Activated CD8-positive, alpha-beta memory T cell treated with anti-CD3 and anti-CD28 coated beads, Interleukin-2, amount 10 ng/mL, durations not matched to agents 7 days and 5 days (primary cell): ENCODE measurements around the gene BCL2L15. TPM values are rescaled to one million over a fixed set of nuclear protein-coding genes. Genes with fewer than 3 reads are reported as not detected.

ENCODE experiments used
- ATAC-seq: fragments of 150-1000 bp; cut with Tn5 transposase; one replicate; pipeline ENCODE4 v1.10.0; 2021; ENCODE audit warnings: moderate library complexity
- CTCF ChIA-PET: fragments of 350-600 bp; sonication (Branson Sonifier 250); formaldehyde crosslinking; loops from one replicate; lab custom pipeline; 2021; ENCODE audit warnings: antibody characterized with exemption; lab: Charles Lee
- DNase-seq: peaks from one replicate; pipeline ENCODE4 v3.0.0-alpha.2; 2020
- H3K27ac Mint-ChIP-seq: one replicate; pipeline ENCODE4 v1.8.0; 2021; ENCODE audit warnings: mild to moderate bottlenecking, mixed read lengths
- H3K27me3 Mint-ChIP-seq: one replicate; pipeline ENCODE4 v1.8.0; 2021; ENCODE audit warnings: mixed read lengths
- H3K36me3 Mint-ChIP-seq: one replicate; pipeline ENCODE4 v1.8.0; 2021; ENCODE audit warnings: mild to moderate bottlenecking, mixed read lengths
- H3K4me1 Mint-ChIP-seq: one replicate; pipeline ENCODE4 v1.8.0; 2021; ENCODE audit warnings: mixed read lengths
- H3K4me3 Mint-ChIP-seq: one replicate; pipeline ENCODE4 v1.8.0; 2021; ENCODE audit warnings: mild to moderate bottlenecking, moderate library complexity, mixed read lengths
- H3K9me3 Mint-ChIP-seq: one replicate; pipeline ENCODE4 v1.8.0; 2022; ENCODE audit warnings: low read depth, mixed read lengths
- total RNA-seq, 2 experiments: library from RNA; stranded (reverse); gene quantifications; one replicate each; pipeline ENCODE4 v1.2.3, GENCODE V29; 2021

BCL2L15 gene
- total RNA-seq, 2 experiments from 2014 or later, result 1.2 to 2.1 TPM

DNA sequence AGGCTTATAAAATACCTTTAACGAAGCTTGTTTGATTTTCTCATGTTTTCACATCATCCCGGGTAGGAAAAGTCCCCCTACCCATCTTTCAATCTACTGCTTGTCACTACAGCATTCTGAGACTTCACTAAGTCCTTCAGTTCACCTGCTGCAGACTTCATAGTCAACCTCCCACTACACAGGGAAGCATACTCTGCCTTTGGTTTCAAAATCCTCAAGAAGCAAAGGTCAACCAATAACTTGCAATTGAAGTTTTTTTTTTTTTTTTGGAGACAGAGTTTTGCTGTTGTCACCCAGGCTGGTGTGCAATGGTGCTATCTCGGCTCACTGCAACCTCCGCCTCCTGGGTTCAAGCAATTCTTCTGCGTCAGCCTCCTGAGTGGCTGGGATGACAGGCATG, 11.2 kb downstream of the BCL2L15 start:
- no peak for DNase-seq
- H3K4me3 Mint-ChIP-seq, result no peak overlapping the region
- peaks cover 79% of the 10 kb centered on the region for H3K4me1 Mint-ChIP-seq
- no peaks in the 10 kb centered on the region for H3K9me3 Mint-ChIP-seq
- no peak for ATAC-seq
- peaks cover 13% of the 10 kb centered on the region for H3K36me3 Mint-ChIP-seq
- H3K27ac Mint-ChIP-seq, result no peak overlapping the region
- CTCF ChIA-PET, result interaction anchor here (0.9 to 3.4 kb wide), 5 partner anchors 10 to 54 kb away, joined by 3 to 17 read pairs (median 6); partner anchors contain the start of genes AP4B1 and HIPK1
- H3K27me3 Mint-ChIP-seq, result no peaks in the 10 kb centered on the region

DNA sequence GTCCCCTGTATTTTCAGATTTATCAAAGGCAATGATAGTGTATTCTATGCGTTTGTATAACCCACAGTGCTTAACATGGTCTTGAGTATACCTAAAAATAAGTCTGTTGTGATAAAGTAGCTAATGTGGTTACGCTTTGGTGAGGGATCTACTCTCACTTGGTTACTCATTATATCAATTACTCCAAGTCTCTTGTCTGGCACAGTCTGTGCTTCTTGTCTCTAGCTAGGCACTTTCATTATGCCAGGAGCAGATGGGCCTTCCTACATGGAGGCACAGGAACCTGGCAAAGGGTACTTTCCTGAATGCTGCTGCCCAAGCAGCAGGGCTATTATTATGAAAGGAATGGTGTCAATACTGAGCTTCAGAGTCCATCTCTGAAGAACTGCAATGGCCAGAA, 11.7 kb downstream of the BCL2L15 start:
- H3K27me3 Mint-ChIP-seq, result no peaks in the 10 kb centered on the region
- peaks cover 15% of the 10 kb centered on the region for H3K36me3 Mint-ChIP-seq
- H3K4me1 Mint-ChIP-seq, result peaks cover 74% of the 10 kb centered on the region
- CTCF ChIA-PET, result interaction anchor here (0.9 to 3.4 kb wide), 6 partner anchors 10 to 54 kb away, joined by 3 to 17 read pairs (median 5); partner anchors contain the start of genes AP4B1 and HIPK1
- no peak overlapping the region for H3K4me3 Mint-ChIP-seq
- no peak for DNase-seq
- no peaks in the 10 kb centered on the region for H3K9me3 Mint-ChIP-seq
- H3K27ac Mint-ChIP-seq, result peak overlapping the region; percentile 87
- ATAC-seq, result no peak

DNA sequence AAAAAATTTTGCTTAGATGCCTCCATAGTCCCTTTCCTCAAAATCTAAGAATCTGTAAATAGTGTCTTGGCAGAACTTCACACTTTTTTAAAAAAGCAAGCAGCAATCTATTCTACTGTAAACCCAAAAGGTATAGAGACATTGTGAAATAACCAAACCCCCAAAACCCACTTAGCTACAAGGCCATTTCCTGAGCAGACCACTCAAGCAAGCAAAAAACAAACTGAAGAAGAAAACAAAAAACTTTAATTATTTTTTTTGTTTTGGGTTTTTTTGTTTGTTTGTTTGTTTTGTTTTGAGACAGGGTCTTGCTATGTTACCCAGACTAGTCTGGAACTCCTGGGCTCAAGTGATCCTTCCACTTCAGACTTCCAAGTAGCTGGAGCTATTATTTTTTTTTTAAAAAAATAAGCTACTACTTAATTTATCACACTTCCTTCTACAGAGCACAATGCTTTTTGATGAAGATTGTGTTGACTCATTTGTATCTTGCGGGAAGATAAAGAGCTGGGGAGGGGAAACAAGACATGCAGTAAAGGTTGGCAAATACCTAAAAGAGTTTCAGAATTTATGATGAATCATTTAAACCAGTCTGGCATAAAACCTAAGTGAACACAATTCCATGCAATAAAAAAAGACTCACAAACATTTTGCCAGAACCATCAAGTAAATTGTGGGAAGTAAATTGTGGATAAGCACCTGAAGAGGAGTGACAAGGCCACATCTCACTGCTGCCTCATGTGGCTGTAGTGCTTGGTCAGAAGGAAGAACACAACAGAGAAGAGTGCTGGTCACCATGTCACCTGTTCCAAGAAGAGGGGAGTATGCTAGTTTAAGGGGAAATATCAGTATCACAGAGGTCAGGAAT, 13.1 kb downstream of the BCL2L15 start:
- CTCF ChIA-PET, result interaction anchor here (0.8 to 3.4 kb wide), 5 partner anchors 15 to 88 kb away, joined by 3 to 17 read pairs (median 7); partner anchors contain the start of genes AP4B1 and HIPK1
- ATAC-seq, result peak; percentile 46
- DNase-seq, result peak; percentile 66
- Mint-ChIP-seq H3K27me3 (no peaks in the 10 kb centered on the region), H3K36me3 (peaks cover 19% of the 10 kb centered on the region), H3K4me3 (peak overlapping the region; percentile 65), H3K4me1 (peaks cover 62% of the 10 kb centered on the region), H3K27ac (peak overlapping the region; percentile 87), H3K9me3 (no peaks in the 10 kb centered on the region)

DNA sequence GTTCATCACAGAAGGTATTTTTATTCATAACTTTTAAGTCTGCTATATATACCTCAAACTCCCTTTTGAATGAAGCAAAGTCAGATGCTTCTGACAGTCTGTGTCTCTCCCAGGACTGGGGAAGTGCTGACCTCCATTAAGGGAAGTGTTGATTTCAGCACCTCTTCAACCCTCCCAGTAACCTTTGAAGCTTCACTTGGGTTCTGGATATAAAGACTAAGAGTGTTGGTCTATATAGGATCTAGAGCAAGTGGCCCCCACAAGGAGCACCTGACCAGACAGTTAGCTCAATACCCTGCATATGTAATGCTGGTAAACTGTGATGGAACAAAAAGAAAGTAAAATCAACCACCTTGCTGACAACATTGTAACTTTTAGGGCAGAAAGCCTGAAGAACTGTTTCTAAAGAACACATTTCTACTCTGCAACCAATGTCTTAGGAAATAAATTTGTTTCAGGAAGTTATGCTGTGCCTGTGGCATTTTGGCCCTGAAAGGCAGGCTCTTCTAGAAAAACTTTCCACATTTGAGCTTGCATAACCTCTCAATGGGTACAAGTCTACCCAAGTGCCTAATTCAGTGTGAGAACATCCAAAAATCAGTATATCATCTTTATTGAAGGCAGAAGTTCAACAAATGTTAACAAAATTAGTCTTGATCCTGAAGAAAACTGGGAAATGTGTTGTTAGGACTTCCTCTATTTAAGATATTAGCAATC, 15.0 kb downstream of the BCL2L15 start:
- peak overlapping the region; percentile 99 for H3K27ac Mint-ChIP-seq
- H3K4me3 Mint-ChIP-seq, result peak overlapping the region; percentile 86
- no peaks in the 10 kb centered on the region for H3K27me3 Mint-ChIP-seq
- ATAC-seq (peak; percentile 32), DNase-seq (peak; percentile 57)
- CTCF ChIA-PET, result interaction anchor here (0.9 to 1.2 kb wide), 4 partner anchors 9 to 90 kb away, joined by 3 to 5 read pairs (median 3); no protein-coding TSS in a partner anchor
- peaks cover 63% of the 10 kb centered on the region for H3K4me1 Mint-ChIP-seq
- H3K36me3 Mint-ChIP-seq, result peaks cover 33% of the 10 kb centered on the region
- no peaks in the 10 kb centered on the region for H3K9me3 Mint-ChIP-seq

DNA sequence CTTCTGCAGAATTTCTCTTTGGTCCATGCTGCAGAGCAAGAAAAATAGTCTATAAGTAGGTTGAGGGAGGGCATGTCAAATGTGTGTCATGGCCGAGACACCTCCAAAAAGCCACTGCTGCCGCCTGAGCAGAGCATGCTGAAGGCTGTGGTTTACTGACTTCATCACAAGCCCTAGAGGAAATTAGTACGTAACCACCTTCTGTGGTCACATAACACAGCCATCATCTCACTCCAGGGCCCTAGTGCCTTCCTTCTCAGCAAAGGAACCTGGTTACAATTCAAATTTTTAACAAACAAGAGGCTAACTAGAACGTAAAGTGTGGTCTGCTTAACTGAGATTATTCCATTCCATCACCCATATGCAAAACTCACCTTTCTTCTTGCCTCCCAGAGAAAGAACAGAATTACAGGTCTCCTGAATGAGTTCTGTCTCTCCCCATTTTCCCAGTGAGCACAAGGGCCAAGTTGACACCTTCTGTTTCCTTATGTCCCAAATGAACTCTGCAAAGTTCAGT, 15.7 kb downstream of the BCL2L15 start, which contains the start of gene PTPN22:
PTPN22 (minus strand) TSS at position 116 of the 517 bp plus-strand sequence.
- Mint-ChIP-seq H3K4me3 (peak within 1 kb of the TSS; percentile 86), H3K36me3 (peaks cover 36% of the 10 kb centered on the region), H3K27me3 (no peaks in the 10 kb centered on the region), H3K9me3 (no peaks in the 10 kb centered on the region), H3K4me1 (peaks cover 65% of the 10 kb centered on the region), H3K27ac (peak within 1 kb of the TSS; percentile 99)
- CTCF ChIA-PET, result interaction anchor here (0.9 to 1.2 kb wide), 3 partner anchors 10 to 90 kb away, joined by 3 to 5 read pairs (median 3); no protein-coding TSS in a partner anchor
- ATAC-seq (peak; percentile 79), DNase-seq (peak; percentile 94)

DNA sequence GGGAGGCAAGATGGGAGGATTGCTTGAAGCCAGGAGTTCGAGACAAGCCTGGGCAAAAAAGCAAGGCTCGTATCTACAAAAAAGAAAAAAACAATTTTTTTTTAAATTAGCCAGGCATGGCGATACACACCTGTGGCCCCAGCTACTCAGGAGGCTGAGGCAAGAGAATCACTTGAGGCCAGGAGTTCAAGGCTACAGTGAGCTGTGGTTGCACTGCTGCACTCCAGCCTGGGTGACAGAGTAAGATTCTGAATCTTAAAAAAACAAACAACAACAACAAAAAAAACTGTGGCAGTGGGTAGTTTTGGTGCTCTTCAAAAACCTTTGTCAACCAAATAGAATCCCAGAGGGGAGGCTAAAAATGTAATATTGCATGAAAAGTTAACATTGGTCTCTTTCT, 16.6 kb downstream of the BCL2L15 start:
- H3K4me3 Mint-ChIP-seq, result peak overlapping the region; percentile 86
- peaks cover 63% of the 10 kb centered on the region for H3K4me1 Mint-ChIP-seq
- no peak for ATAC-seq
- H3K27me3 Mint-ChIP-seq, result no peaks in the 10 kb centered on the region
- DNase-seq, result peak; percentile 54
- CTCF ChIA-PET, result interaction anchor here (0.7 to 6.0 kb wide), 12 partner anchors 9 to 87 kb away, joined by 3 to 36 read pairs (median 7); partner anchors contain the start of genes AP4B1, DCLRE1B and HIPK1
- H3K9me3 Mint-ChIP-seq, result no peaks in the 10 kb centered on the region
- peaks cover 39% of the 10 kb centered on the region for H3K36me3 Mint-ChIP-seq
- peak overlapping the region; percentile 99 for H3K27ac Mint-ChIP-seq

DNA sequence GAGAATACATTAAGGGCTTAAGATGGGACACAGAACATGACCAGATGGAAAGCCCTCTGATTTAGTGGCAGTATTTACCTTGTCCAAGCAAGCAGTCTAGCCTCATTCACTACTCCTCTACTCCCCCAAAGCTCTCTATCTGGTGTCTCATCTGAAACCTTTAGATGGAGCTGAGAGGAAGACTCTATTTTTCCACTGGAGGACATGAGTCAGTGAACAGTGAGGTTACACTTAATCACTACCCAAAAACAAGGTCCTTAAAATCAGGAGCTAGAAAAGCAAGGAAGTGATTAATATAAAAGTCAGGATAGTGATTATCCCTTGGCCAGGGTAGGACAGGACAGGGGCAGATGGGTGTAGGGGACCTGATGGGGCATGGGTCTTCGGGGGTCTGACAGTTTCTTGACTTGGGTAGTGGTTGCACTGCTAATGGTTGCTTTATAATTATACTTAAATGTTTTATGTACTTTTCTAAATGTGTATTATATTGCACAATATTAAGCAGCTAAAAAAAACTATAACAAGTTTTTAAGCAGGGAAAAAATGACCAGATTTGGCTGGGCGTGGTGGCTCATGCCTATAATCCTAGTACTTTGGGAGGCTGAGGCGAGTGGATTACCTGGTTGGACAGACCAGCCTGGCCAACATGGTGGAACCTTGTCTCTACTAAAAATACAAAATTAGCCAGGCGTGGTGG, 18.8 kb downstream of the BCL2L15 start:
- DNase-seq, result no peak
- Mint-ChIP-seq H3K4me1 (peaks cover 57% of the 10 kb centered on the region), H3K9me3 (no peaks in the 10 kb centered on the region), H3K27ac (peak overlapping the region; percentile 99), H3K4me3 (peak overlapping the region; percentile 86), H3K27me3 (no peaks in the 10 kb centered on the region), H3K36me3 (peaks cover 55% of the 10 kb centered on the region)
- ATAC-seq, result peak; percentile 18
- CTCF ChIA-PET, result interaction anchor here (1.1 to 6.0 kb wide), 14 partner anchors 8 to 95 kb away, joined by 3 to 36 read pairs (median 7); partner anchors contain the start of genes AP4B1, DCLRE1B and HIPK1

DNA sequence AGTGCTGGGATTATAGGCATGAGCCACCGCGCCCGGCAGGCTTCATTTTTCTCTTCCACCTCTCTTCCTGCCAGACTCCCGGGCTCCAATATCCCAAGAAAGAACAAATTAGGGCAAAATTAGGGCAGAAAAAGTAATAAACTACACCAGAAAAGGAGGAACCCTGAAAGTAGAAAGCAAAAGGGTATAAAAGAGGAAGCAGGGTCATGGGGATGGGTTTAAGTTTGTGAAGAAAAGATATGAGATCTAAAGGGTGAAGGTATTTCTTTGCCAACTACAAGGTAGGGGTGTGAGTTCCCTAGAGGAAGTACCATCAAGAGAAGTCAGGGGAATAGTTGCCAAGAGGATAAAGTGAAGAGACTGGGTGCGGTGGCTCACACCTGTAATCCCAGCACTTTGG, 25.7 kb downstream of the BCL2L15 start:
- ATAC-seq (no peak), DNase-seq (no peak)
- H3K4me3 Mint-ChIP-seq, result no peak overlapping the region
- peaks cover 62% of the 10 kb centered on the region for H3K36me3 Mint-ChIP-seq
- peak overlapping the region; percentile 37 for H3K27ac Mint-ChIP-seq
- peaks cover 52% of the 10 kb centered on the region for H3K4me1 Mint-ChIP-seq
- H3K9me3 Mint-ChIP-seq, result no peaks in the 10 kb centered on the region
- CTCF ChIA-PET, result interaction anchor here (0.9 to 3.2 kb wide), 3 partner anchors 8 to 42 kb away, joined by 4 to 24 read pairs (median 8); partner anchors contain the start of gene AP4B1
- no peaks in the 10 kb centered on the region for H3K27me3 Mint-ChIP-seq

DNA sequence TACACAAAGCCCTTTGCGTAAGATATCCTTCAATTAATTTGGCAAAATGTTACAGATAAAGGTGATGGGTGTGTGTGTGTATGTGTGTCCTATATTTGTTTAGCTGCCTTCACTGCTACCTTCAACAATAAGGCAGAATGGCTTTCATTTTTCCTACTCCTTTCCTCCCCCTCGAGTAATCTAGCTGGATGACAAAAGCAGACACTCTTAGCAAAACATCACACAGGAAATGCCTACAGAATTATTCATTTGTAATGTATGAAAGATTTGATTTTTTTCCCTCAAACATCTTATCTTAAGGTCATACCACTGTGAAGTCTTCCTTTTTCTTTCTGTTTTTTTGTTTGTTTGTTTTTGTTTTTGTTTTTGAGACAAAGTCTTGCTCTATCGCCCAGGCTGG, 26.5 kb downstream of the BCL2L15 start:
- no peak for ATAC-seq
- H3K27me3 Mint-ChIP-seq, result no peaks in the 10 kb centered on the region
- peak overlapping the region; percentile 43 for H3K27ac Mint-ChIP-seq
- DNase-seq, result no peak
- H3K36me3 Mint-ChIP-seq, result peaks cover 67% of the 10 kb centered on the region
- H3K4me1 Mint-ChIP-seq, result peaks cover 55% of the 10 kb centered on the region
- no peaks in the 10 kb centered on the region for H3K9me3 Mint-ChIP-seq
- CTCF ChIA-PET, result interaction anchor here (1.0 to 3.2 kb wide), 6 partner anchors 9 to 68 kb away, joined by 3 to 24 read pairs (median 6); partner anchors contain the start of genes AP4B1 and HIPK1
- H3K4me3 Mint-ChIP-seq, result no peak overlapping the region

DNA sequence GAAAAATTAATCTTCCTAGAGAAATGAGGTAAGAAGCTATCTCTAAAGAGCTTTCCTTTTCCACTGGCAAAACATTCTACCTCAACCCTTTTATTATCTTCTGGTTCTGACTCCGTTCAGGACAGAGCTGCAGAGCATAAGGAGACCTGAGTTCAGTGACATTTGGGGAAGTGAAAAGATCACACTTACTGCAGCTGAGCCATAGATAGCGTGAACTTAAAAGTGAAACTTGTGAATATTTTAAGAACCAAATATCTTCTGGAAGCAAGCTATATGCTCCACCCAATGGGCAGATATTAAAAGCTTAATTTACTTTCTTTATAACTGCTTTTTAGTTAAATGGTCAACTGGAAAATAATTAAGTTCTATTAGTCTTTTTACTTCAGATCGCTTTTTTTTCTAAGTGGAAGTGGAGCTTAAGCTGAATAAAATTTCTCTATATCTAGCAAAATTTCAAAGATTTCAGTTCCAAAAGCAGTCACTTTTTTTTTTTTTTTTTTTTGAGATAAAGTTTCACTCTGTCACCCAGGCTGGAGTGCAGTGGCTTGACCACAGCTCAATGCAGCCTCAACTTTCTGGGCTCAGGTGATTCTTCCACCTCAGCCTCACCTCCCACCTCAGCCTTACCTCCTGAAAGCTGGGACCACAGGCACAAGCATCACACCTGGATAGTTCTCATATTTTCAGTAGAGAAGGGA, 27.8 kb downstream of the BCL2L15 start:
- Mint-ChIP-seq H3K27me3 (no peaks in the 10 kb centered on the region), H3K4me3 (no peak overlapping the region)

DNA sequence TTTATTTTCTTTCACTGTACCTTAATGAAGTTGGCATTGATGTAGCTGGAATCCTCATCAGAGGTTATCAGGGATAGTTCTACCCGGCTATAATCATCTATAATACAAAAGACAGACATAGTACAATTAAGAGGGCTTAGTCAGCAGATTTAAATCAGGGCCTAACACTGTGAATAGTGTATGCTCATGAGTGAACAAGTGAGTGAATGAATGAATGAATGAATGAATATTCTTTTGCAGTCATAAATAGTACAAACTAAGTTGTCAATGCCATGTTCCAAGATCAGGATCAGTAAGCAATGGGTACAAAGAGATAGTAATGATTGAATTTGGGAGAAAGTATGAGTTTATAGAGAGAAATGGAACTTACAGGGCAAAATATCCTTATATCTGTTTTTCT, 28.4 kb downstream of the BCL2L15 start:
- Mint-ChIP-seq H3K4me3 (no peak overlapping the region), H3K27ac (peak overlapping the region; percentile 66), H3K9me3 (no peaks in the 10 kb centered on the region), H3K27me3 (no peaks in the 10 kb centered on the region), H3K36me3 (peaks cover 69% of the 10 kb centered on the region), H3K4me1 (peaks cover 57% of the 10 kb centered on the region)
- CTCF ChIA-PET, result interaction anchor here (1.1 to 3.2 kb wide), 7 partner anchors 11 to 88 kb away, joined by 3 to 24 read pairs (median 4); partner anchors contain the start of genes AP4B1 and HIPK1
- ATAC-seq (no peak), DNase-seq (no peak)

More for the DNA sequence above, 27.8 kb downstream of the BCL2L15 start:
- Mint-ChIP-seq H3K4me1 (peaks cover 56% of the 10 kb centered on the region), H3K9me3 (no peaks in the 10 kb centered on the region), H3K36me3 (peaks cover 67% of the 10 kb centered on the region), H3K27ac (peak overlapping the region; percentile 79)
- no peak for DNase-seq
- CTCF ChIA-PET, result interaction anchor here (1.0 to 3.2 kb wide), 11 partner anchors 9 to 87 kb away, joined by 3 to 24 read pairs (median 4); partner anchors contain the start of genes AP4B1 and HIPK1
- peak; percentile 67 for ATAC-seq
